GM19239 (cell line): Measurements from ENCODE around the gene EEF2KMT.
A peak's percentile ranks its signal among the peaks of the same experiment; 100 is the strongest.
"Not testable (repeated sequence)": the region's sequence is repeated elsewhere in the genome, so short reads cannot be mapped to it uniquely, and the experiment has no call there.

Experiments used
- DNase-seq: peaks from one replicate; pipeline ENCODE4 v3.0.0; 2011; ENCODE audit warnings: low spot score; ENCODE audit not compliant: insufficient read length
- FAIRE-seq: peaks from 2 replicates; lab custom pipeline; 2011; peaks lifted over from hg19 to GRCh38; lab: Jason Lieb, UNC

Gene EEF2KMT, protein sequence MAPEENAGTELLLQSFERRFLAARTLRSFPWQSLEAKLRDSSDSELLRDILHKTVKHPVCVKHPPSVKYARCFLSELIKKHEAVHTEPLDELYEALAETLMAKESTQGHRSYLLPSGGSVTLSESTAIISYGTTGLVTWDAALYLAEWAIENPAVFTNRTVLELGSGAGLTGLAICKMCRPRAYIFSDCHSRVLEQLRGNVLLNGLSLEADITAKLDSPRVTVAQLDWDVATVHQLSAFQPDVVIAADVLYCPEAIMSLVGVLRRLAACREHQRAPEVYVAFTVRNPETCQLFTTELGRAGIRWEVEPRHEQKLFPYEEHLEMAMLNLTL

DNA sequence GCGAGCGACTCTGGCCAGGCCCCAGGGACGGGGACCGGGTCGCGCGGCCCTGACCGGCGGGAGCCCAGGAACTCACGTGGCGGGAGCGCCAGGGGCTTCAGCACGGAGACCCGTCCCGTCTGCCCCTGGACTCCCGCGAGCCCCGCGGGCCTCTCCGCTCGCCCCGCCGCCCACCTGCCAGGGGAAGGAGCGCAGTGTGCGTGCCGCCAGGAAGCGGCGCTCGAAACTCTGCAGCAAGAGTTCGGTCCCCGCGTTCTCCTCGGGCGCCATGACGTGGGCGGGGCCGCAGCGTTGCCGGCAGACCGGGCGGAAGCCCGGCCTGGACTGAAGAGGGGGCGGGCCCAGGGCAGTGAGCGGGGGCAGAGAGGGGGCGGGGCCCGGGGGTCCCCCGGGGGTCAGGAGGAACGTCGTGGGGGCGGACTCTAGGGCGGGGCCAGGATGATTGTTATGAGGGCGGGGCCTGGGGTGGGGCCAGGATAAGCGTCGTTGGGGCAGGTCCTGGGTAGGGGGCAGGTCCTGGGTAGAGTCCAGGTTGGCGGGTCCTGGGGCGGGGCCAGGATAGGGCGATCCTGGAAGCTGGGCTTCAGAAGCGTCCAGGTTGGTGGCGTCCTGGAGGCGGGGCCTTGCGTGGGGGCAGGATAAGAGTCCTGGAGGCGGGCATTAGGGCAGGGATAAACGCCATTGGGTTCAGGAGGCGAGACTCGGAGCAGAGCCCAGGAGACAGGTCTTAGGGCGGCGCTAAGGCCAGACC lies at the start of gene EEF2KMT:
EEF2KMT (minus strand) TSS at position 326 of the 751 bp plus-strand sequence; CDS start at position 270, 56 bp downstream.
- DNase-seq: peak; percentile 68
- peak; percentile 56 for FAIRE-seq

DNA sequence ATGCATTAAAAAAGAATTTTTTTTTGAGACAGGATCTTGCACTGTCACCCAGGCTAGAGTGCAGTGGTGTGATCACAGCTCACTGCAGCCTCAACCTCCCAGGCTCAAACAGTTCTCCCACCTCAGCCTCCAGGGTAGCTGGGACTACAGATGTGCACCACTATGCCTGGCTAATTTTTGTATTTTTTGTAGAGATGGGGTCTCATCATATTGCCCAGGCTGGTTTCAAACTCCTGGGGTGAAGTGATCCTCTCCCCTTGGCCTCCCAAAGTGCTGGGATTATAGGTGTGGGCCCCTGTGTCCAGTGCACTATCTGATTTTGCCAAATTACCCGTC lies 47.0 kb upstream of the EEF2KMT start:
- not testable (repeated sequence) for FAIRE-seq

DNA sequence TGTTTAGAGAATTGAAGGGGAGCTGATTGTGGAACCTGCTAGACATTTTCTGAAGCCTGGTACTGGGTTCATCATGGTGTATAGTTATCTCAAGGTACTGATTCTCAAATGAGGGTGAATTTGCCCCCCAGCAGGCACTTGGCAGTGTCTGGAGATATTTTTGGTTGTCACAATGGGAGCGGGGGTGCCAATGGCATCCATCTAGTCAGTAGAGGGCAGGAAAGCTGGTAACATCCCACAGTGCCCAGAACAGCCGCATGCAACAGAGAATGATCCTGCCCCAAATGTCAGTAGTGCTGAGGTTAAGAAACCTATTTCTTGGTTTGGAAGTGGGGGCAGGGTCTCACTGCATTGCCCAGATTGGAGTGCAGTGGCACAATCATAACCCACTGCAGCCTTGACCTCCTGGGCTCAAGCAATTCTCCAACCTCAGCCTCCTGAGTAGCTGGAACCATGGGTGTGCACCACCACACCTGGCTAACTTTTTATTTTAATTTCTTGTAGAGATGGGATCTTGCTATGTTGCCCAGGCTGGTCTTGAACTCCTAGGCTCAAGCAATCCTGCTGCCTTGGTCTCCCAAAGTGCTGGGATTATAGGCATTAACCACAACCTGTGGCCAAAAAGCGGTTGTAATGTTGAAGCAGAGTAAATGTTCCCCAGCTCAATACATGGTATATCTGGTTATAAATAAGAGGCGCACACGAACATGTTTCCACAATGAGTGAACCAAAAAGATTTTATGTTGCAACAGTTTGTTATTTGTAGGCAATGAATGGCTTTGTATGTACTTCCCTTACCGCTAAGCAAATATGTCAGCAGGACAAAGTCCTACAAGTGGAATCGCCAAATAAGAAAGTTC lies 46.4 kb upstream of the EEF2KMT start:
- DNase-seq: no peak
- FAIRE-seq: no peak

More for the DNA sequence above, 47.0 kb upstream of the EEF2KMT start:
- not testable (repeated sequence) for DNase-seq

DNA sequence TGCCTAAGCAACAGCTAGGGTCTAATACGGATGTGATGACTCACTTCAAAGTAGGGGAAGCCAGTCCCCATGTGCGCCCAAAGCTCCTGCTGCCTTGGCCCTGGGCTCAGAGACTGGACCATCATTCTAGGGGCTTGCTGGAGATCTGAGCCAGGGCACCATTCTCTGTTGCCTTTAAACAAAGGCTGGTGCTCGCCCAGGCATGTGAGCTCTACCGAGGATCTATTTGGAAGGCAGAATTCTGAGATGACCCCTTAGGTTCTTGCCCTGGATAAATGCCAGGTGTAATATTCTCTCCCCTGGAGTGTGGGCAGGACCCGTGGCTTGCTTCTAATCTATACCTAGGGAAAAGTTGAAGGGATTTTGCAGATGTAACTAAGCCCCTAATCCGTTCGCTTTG lies 42.6 kb upstream of the EEF2KMT start:
- not testable (repeated sequence) for FAIRE-seq, DNase-seq

DNA sequence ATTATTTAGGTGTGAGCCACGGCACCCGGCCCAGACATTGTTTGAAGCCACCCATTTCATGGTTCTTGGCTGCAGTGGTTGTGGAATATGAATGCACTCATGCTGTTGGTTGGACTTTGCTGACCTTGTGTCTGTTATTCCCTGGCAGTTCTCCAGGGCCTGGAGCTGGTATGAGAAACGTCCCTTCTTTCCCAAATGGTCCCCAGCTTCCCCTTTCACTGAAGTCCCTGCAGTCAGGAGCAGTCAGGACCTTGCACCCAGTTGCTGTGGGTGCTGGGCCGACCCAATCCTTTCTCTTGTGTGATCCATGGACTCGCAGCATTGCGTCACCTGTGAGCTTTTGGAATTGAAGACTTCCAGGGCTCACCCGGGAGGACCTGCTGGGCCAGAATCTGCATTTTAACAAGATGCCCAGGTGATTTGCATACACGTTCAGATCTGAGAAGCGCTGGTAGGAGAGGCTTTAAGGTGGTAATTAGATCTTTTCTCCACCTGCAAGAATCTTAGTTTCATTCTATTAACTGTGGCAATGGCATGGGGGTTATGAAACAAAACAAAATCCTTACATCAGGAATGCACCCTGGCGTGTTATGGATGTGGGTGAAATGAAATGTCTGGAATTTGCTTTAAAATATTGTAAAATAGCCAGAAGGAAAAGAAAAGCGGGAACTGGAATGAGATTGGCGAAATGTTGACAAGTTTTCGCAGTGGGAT lies 37.3 kb upstream of the EEF2KMT start:
- not testable (repeated sequence) for DNase-seq, FAIRE-seq

DNA sequence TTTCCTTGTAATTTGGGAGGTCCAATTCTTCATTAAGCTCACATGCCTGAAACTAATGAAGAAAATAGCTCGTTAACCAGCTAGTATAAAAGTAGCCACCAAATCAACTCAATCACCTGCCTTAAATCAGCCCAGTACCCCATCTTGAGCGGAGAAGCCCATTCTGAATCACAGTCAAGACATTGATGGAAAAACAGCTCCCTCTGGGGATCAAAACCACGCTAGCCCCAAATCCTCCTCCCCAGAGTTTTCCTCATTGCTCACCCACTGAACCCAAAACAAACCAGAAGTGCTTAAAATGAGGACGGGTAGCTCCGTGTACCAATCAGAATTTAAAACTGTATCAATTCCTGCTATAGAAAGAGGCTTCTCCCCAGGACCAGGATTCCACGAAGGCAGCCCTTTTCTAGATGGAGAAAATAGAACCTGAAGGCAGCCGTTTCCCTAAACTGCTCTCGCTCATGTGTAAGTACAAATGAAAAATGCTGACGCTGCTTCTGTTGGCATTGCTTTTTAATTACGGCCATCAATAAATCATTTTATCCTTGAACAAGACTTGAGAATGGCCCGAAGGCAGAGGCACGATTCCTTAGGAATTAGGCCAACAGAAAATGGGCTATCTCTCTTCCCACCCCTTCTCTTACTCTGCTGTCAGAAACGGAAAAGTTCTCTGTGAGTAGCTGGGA lies 35.5 kb upstream of the EEF2KMT start:
- DNase-seq, FAIRE-seq: not testable (repeated sequence)

DNA sequence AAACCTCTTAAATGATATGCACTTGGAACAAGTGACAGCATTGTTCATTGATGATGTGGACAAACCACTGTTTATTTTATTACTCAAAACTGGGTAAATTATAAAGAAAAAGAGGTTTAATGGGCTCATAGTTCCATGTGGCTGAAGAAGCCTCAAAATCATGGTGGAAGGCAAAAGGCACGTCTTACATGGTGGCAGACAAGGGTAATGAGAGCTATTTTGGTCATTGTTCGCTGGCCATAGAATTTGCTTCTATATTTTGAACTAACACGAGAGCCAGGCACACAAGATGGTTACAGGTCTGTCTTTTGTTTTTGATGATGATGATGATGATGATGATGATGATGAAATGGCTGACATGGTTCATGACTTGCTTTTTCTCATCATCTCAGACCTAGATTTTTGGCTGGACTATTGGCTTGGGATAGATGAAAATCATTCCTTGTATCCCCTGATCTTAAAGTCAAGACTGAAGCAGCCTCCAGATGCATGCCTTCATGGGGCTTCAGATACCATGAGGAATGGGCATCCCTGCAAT lies 33.9 kb upstream of the EEF2KMT start:
- DNase-seq, FAIRE-seq: not testable (repeated sequence)

DNA sequence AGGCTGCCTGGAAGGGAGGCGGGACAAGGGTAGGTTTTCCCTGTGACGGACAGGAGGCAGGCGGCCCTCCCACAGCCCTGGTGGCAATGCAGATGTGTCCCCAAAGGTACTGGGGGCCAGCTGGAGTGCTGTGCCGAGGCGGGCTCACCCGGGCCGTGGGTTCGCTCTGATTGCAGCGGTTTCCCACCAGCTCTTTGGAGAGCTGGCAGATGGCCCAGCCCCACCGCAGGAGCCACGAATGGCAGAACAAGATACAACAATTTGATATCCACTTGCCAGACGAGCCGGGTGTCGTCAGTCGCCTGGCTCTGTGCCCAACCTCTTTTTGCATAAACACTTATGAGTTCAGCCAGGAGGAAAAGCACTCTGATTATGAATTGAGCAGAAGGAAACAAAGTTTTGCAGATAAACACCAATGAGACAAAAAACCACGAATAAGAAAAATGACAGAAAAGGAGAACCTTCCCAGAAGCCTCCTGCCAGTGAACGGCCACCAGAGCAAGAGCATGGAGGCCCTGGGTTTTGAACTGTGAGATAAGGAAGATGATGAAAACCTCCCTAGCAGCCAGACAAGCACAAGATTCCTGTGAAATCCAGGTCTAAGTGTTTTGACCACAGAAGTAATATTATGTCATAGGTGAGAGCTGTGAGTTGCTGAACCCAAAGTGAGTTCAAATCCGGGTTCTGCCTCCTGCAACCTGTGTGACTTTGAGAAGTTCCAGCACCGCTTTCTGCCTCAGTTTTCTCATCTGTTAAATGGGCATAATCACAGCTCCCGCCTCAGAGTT lies 19.9 kb upstream of the EEF2KMT start:
- DNase-seq, FAIRE-seq: not testable (repeated sequence)

DNA sequence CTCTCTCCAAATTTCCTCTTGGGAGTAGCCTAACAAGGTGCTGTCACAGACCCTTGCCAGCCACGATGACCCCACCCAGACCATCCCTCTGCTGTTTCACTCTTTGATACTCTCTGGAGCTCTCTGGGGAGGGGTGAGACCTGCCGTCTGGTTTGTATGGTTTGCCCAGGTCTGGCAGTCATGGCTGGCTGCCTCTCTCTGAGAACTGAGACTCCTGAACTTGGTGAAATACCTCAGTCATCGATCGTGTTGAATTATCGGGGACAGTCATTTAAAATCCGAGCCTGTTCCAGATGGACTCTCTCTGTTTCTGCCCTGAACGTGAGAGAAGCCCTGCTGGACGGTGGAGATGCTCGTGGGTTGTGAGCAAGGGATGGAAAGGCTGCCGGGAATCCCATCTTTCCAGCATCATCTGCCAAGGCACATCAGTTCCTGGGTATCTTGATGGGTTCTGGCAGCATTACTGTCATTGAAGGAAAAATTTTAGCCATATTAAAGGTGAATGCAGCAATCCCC lies 19.2 kb upstream of the EEF2KMT start:
- not testable (repeated sequence) for DNase-seq, FAIRE-seq

DNA sequence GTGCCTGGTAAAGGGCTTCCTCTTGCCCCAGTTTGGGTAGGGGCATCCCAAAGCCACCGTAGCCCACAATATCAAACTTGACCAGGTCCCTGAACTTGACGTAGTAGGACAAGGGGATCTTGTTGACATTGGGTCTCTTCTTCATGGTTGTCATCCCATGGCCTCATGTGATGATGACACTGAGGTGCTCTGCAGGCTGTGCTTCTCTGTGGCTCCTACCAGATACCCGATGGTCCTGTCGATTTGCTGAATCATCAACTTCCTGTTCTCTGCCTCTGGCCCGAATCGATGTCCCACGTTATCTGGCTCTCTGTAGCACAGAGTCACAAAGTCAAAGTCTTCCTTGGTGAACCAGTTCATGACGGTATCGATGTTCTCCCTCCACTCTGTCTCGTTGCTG lies 13.3 kb upstream of the EEF2KMT start:
- not testable (repeated sequence) for FAIRE-seq

DNA sequence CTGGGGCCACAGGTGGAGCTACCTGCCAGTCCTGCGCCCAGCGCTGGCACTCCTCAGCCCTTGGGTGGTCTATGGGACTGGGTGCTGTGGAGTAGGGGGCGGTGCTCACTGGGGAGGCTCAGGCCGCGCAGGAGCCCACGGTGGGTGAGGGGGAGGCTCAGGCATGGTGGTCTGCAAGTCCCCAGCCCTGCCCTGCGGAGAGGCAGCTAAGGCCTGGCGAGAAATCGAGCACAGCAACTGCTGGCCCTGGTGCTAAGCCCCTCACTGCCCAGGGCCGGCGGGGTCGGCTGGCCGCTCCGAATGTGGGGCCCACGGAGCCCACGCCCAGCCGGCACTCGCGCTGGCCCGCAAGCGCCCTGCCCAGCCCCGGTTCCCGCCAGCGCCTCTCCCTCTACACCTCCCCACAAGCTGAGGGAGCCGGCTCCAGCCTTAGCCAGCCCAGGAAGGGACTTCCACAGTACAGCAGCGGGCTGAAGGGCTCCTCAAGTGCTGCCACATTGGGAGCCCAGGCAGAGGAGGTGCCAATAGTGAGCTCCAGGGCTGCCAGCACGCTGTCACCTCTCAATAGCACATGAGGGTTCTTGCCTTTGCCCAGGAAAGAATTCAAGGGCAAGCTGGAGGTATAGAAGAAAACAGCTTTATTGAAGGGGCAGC lies 11.0 kb upstream of the EEF2KMT start:
- DNase-seq (no peak), FAIRE-seq (no peak)

More for the DNA sequence above, 13.3 kb upstream of the EEF2KMT start:
- not testable (repeated sequence) for DNase-seq

DNA sequence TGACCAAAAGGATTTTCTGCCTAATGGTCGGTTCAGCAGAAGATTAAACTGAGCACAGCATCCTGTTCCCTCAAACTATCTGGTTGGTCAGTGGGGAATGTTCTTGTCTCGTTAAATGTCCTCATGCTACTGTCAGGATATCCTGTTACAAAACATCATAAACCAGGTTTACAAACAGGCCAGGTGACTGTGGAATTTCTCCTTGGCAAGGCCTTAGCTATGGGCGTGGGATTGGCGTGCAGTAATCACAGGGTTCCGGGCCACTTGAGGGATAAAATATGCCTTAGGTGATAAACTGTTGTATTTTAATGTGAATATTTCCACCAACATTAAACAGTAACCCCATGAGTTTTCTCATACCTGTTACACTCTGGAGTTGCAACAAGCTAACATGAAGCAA lies 7.4 kb upstream of the EEF2KMT start:
- DNase-seq, FAIRE-seq: not testable (repeated sequence)

DNA sequence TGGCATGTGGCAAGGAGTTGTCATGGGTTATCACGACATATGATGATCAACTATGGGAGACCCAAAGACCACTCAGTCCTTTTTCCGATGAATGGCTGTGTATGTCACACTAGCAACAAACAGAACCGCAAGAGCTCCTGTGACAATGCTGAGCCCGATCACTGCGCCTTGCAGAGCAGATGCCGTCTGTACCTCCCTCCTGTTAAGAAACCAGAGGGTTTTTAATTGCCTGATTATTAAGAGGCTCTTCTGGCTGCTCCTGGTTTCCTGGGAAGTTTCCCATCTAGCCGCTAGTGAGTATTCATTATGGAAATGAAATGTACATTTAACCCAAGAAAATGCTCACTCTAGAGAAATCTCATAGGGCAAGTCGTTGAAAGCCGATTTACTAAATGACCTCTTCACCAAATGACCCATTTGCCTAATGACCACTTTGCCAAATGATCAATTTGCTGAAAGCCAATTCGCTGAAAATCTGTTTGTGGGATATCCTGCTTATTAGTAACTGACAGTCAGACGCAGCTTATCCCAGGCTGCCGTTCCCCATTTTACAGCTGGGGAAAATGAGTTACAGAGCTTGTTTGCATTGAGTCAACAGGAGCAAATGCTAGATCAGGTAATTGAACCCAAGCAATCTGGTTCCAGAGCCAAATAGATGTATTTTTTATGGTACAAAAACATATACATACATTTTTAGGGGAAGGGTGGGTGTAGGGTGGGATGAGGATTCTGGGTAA lies 5.9 kb upstream of the EEF2KMT start:
- FAIRE-seq: not testable (repeated sequence)

DNA sequence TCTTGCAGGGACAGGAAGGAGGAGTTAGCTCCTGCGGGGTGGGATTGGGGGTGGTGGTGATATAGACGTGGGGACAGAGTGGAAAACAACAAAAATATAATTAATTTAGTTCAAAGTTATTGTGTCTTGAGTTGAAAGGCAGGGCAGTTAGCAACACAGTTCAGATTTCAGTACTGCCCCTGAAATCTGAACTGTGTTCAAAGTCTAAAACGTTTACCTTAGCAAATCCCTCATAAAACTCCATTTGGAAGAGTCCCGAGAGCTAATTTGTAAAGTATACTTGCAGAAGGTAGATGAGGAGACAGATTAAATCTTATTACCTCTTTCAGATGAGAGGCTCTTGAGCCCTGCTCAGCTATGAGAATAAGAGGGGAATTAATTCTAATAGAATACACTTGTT lies 1.6 kb upstream of the EEF2KMT start:
- DNase-seq, FAIRE-seq: not testable (repeated sequence)

More for the DNA sequence above, 5.9 kb upstream of the EEF2KMT start:
- DNase-seq: not testable (repeated sequence)

DNA sequence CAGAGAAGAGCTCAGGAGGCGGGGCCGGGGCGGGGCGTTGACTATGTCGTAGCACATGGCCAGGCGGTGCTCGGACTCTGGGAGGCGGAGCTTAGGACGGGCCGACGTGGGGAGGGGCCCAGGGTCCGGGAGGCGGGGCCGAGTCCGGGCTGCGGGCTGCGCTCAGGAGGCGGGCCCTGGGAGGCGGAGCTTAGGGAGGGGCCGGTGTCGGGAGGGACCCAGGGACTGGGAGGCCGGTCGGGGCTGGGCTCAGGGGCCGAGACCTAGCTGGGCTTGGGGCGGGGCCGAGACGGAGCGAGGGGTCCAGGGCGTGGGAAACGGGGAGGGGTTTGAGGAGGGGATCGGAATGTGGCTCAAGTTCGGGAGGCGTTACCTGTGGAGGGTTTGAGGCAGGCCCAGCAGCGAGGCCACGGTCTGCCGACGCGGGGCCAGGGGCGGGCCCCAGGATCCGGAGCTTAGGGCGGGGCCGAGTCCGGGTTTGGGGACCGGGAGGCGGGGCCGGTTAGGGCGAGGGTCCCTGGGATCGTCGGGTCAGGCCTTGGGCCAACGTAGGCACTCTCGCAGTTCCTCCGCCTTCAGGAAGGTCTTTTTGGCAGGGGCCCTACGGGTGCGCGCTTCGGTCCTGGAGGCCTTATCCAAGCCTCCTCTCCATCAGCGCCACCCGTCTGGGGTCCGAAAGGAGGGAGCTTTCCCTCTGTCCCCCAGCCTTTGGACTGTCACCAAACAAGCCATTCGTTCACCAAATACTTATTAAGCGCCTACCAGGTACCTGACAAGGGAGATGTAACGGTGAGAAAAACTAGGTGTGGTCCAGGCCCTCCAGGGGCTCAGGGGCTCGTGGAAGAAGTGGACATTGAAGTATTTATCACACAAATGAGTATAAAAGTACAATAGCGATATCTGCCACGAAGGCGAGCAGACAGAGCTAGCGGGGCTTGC lies 895 bp upstream of the EEF2KMT start:
- FAIRE-seq: peak; percentile 8
- DNase-seq: not testable (repeated sequence)
